ENCODE measurements around the gene PRPS2.
A peak's percentile ranks its signal among the peaks of the same experiment; 100 is the strongest.

PRPS2 gene

DNA sequence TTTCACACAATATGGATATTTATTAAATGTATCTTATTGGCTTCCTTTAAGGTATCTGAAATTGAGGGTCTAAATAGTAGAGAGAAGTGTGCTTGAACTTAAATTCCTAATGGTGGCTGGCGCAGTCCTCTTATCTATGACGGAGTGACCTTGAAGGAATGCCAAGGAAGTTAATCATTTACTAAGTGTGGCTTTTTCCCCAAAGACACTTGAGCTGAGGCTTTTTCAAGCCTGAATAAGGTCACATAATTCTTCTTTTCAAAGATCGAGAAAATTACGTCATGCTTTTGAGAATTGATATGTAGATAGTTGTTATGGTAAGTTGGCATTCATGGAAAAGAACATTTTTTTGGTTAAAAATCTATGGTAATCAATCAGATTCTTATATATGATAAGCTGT is 11.7 kb upstream of the PRPS2 start:
- no peaks in the 10 kb centered on the region for H3K27me3 ChIP-seq (replicated peaks)
- no peaks in the 10 kb centered on the region for H3K36me3 ChIP-seq (replicated peaks)
- no peak for TF ChIP-seq CTCF (IDR thresholded peaks at IDR 0.05; ENCODE audit: low read depth, low read length, missing control alignments)
- H3K27ac ChIP-seq, result no peak overlapping the region
- in situ Hi-C loops (cut with HindIII; ENCODE audit: low pct_ligation_motif_present, low sequenced_read_pairs), result no loop called here
- no peak for DNase-seq
- no peak overlapping the region for H3K4me3 ChIP-seq (ENCODE audit: low read depth, low read length)

GRCh38 chrX:12788645-12789044 is 2.6 kb upstream of the PRPS2 start:
- DNase-seq, result no peak
- Histone ChIP-seq H3K4me3 (ENCODE audit: low read depth, low read length) (no peak overlapping the region), H3K27ac (no peak overlapping the region), H3K27me3 (replicated peaks) (no peaks in the 10 kb centered on the region), H3K36me3 (replicated peaks) (no peaks in the 10 kb centered on the region)
- in situ Hi-C loops (cut with HindIII; ENCODE audit: low pct_ligation_motif_present, low sequenced_read_pairs), result no loop called here
- TF ChIP-seq CTCF (IDR thresholded peaks at IDR 0.05; ENCODE audit: low read depth, low read length, missing control alignments), result no peak

GRCh38 chrX:12789976-12790375 is 1.2 kb upstream of the PRPS2 start:
- no peak overlapping the region for H3K27ac ChIP-seq
- no peaks in the 10 kb centered on the region for H3K36me3 ChIP-seq (replicated peaks)
- TF ChIP-seq CTCF (IDR thresholded peaks at IDR 0.05; ENCODE audit: low read depth, low read length, missing control alignments), result no peak
- in situ Hi-C loops (cut with HindIII; ENCODE audit: low pct_ligation_motif_present, low sequenced_read_pairs), result no loop called here
- no peaks in the 10 kb centered on the region for H3K27me3 ChIP-seq (replicated peaks)
- DNase-seq, result no peak
- H3K4me3 ChIP-seq (ENCODE audit: low read depth, low read length), result no peak overlapping the region

DNA sequence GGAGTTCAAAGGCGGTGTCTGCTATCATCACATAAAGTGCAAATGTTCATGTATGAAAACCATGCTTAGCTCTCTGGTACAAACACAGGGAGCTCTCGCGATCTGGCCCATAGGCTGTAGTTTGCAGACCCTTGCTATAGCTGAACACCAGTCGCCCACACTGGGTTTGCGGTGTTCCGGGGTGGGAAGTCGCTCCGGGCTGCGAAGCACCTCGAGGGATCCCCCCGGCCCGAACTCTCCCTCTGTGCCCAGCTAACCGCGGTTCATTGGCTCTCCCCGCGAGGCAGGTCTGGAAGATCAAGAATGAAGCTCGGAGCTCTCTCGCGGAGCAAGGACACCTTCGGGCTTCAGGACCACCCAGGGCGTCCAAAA is 341 bp upstream of the PRPS2 start:
- Histone ChIP-seq H3K27me3 (replicated peaks) (no peaks in the 10 kb centered on the region), H3K36me3 (replicated peaks) (no peaks in the 10 kb centered on the region), H3K27ac (no peak overlapping the region), H3K4me3 (ENCODE audit: low read depth, low read length) (peak overlapping the region; percentile 72)
- no peak for DNase-seq
- in situ Hi-C loops (cut with HindIII; ENCODE audit: low pct_ligation_motif_present, low sequenced_read_pairs), result no loop called here
- TF ChIP-seq CTCF (IDR thresholded peaks at IDR 0.05; ENCODE audit: low read depth, low read length, missing control alignments), result no peak

GRCh38 chrX:12792711-12793110 is 1.5 kb downstream of the PRPS2 start:
- Histone ChIP-seq H3K27me3 (replicated peaks) (no peaks in the 10 kb centered on the region), H3K27ac (no peak overlapping the region), H3K4me3 (ENCODE audit: low read depth, low read length) (no peak overlapping the region), H3K36me3 (replicated peaks) (no peaks in the 10 kb centered on the region)
- DNase-seq, result no peak
- no peak for TF ChIP-seq CTCF (IDR thresholded peaks at IDR 0.05; ENCODE audit: low read depth, low read length, missing control alignments)
- in situ Hi-C loops (cut with HindIII; ENCODE audit: low pct_ligation_motif_present, low sequenced_read_pairs), result no loop called here

GRCh38 chrX:12794654-12795053 is 3.4 kb downstream of the PRPS2 start:
- DNase-seq, result no peak
- no peak for TF ChIP-seq CTCF (IDR thresholded peaks at IDR 0.05; ENCODE audit: low read depth, low read length, missing control alignments)
- no peak overlapping the region for H3K27ac ChIP-seq
- no peaks in the 10 kb centered on the region for H3K36me3 ChIP-seq (replicated peaks)
- no peaks in the 10 kb centered on the region for H3K27me3 ChIP-seq (replicated peaks)
- no peak overlapping the region for H3K4me3 ChIP-seq (ENCODE audit: low read depth, low read length)
- in situ Hi-C loops (cut with HindIII; ENCODE audit: low pct_ligation_motif_present, low sequenced_read_pairs), result no loop called here

All from brain microvascular endothelial cell (primary cell).